Measurements from ENCODE around the gene HAUS7.

DNA sequence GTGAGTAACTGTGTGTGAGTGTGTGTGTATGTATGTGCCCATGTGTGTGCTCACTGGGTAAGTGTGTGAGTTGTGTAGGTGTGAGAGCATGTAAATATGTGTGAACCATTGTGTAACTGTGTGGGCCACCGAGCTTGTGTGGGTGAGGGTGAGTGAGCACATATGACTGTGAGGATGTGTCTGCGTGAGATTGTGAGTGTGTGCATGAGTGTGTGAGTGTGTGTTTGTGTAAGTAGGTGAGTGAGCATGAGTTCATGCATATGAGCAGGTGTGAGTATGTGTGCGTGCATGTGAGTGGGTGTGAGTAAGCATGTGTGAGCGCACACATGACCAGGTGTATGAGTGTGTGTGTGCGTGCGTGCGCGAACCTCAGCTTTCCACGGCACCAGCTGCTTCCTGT lies 45.7 kb upstream of the HAUS7 start:
- TF ChIP-seq RFX5 (IDR thresholded peaks at IDR 0.05; ENCODE audit: borderline replicate concordance, low read depth, low read length) (no peak), KDM5A (IDR thresholded peaks at IDR 0.05; ENCODE audit: low read length) (no peak), CTCF (IDR thresholded peaks at IDR 0.05; ENCODE audit: control extremely low read depth in 1 of 3, insufficient read depth in 1 of 3, low read depth in 1 of 3, low read length in 3 of 3) (no peak), TAF1 (IDR thresholded peaks at IDR 0.05; ENCODE audit: low read depth, low read length) (no peak), EGR1 (IDR thresholded peaks at IDR 0.05; ENCODE audit: borderline replicate concordance, low read depth, low read length) (no peak), KDM1A (IDR thresholded peaks at IDR 0.05; ENCODE audit: borderline replicate concordance, low read length) (no peak), RBBP5 (IDR thresholded peaks at IDR 0.05; ENCODE audit: borderline replicate concordance, low read depth, low read length) (no peak), MAFK (IDR thresholded peaks at IDR 0.05; ENCODE audit: low read depth, low read length) (no peak), JUND (IDR thresholded peaks at IDR 0.05; ENCODE audit: low read length) (no peak), CEBPB (IDR thresholded peaks at IDR 0.05; ENCODE audit: low read depth, low read length) (no peak), TCF12 (IDR thresholded peaks at IDR 0.05; ENCODE audit: low read depth, low read length) (no peak)
